ENCODE results near the gene LHFPL6. TPM values are rescaled to one million over a fixed set of nuclear protein-coding genes. Genes with fewer than 3 reads are reported as not detected.

Gene LHFPL6
- total RNA-seq, 2 donors from 2014 or later, result 0.53 to 2.8 TPM

DNA sequence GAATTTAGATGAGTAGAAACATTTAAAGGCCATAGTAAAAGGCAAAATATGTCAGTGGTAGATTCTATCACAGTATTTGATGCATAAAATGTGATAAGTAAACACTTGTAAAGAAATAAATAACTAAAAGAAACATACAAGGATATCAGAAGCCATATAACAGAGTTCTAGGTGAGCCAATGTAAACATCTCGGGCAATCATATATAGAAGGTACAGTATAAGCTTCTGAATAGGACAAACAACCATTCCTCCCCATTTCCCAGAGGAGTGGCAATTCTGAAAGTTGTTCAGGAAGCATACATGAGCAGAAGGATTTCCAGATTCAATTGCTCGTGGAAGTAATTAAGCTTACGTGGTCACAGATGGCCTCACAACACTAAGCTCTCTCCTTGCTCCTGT, 267.3 kb downstream of the LHFPL6 start:
- Mint-ChIP-seq H3K27ac (no peak overlapping the region), H3K36me3 (ENCODE audit: low read depth) (no peaks in the 10 kb centered on the region), H3K27me3 (ENCODE audit: insufficient read depth) (peaks cover 6% of the 10 kb centered on the region), H3K9me3 (peaks cover 14% of the 10 kb centered on the region), H3K4me3 (no peak overlapping the region), H3K4me1 (peaks cover 2% of the 10 kb centered on the region)
- Histone ChIP-seq H3K9ac (ENCODE audit: extremely low read depth, low read length, poor library complexity, severe bottlenecking) (no peak overlapping the region), H3K4me3 (ENCODE audit: low read length) (no peak overlapping the region), H3K4me1 (ENCODE audit: control insufficient read depth, insufficient read depth, low read length) (no peaks in the 10 kb centered on the region), H3K9me3 (ENCODE audit: control insufficient read depth, low read length) (peaks cover 1% of the 10 kb centered on the region), H3K27ac (ENCODE audit: low read depth, low read length) (no peak overlapping the region), H3K36me3 (ENCODE audit: control insufficient read depth, insufficient read depth, low read length) (no peaks in the 10 kb centered on the region), H3K27me3 (ENCODE audit: control insufficient read depth, insufficient read depth, low read length, poor library complexity, severe bottlenecking) (no peaks in the 10 kb centered on the region)
- DNase-seq, result no peak
- no peak for TF ChIP-seq CTCF (conservative IDR thresholded peaks at IDR 0.05)
- 90 to 92% methylated on average over 2 to 3 of the region's 3 CpGs for WGBS, 2 experiments (ENCODE audit: insufficient coverage in 1 of 2, insufficient read length in 1 of 2)

DNA sequence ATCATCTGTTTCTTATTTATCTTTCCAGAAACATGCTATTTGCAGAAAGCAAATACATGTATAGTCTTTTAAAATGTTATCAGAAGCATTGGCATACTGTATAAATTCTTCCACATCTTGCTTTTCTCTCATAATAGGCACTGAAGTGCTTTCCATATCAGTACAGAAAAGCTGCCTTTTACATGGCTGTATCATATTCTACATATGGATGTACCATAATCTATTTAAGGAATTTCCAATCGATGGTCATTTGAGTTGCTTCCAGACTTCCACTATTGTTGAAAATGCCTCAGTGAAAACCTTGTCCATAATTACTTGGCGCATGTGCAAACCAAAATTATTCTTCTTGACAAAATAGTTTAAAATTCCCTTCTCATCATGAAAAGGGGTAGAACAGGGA, 272.5 kb downstream of the LHFPL6 start:
- Mint-ChIP-seq H3K27ac (no peak overlapping the region), H3K27me3 (ENCODE audit: insufficient read depth) (peaks cover 6% of the 10 kb centered on the region), H3K4me3 (no peak overlapping the region), H3K4me1 (peaks cover under 1% of the 10 kb centered on the region), H3K36me3 (ENCODE audit: low read depth) (no peaks in the 10 kb centered on the region), H3K9me3 (peaks cover 17% of the 10 kb centered on the region)
- no peaks in the 10 kb centered on the region for H3K4me1 ChIP-seq (ENCODE audit: control insufficient read depth, insufficient read depth, low read length)
- no peak overlapping the region for H3K9ac ChIP-seq (ENCODE audit: extremely low read depth, low read length, poor library complexity, severe bottlenecking)
- TF ChIP-seq CTCF (conservative IDR thresholded peaks at IDR 0.05), result no peak
- H3K4me3 ChIP-seq (ENCODE audit: low read length), result no peak overlapping the region
- H3K27me3 ChIP-seq (ENCODE audit: control insufficient read depth, insufficient read depth, low read length, poor library complexity, severe bottlenecking), result no peaks in the 10 kb centered on the region
- no peak overlapping the region for H3K27ac ChIP-seq (ENCODE audit: low read depth, low read length)
- 92 to 100% methylated on average over 1 to 2 of the region's 2 CpGs for WGBS, 2 experiments (ENCODE audit: insufficient coverage in 1 of 2, insufficient read length in 1 of 2)
- H3K9me3 ChIP-seq (ENCODE audit: control insufficient read depth, low read length), result peaks cover 6% of the 10 kb centered on the region
- DNase-seq, result no peak
- no peaks in the 10 kb centered on the region for H3K36me3 ChIP-seq (ENCODE audit: control insufficient read depth, insufficient read depth, low read length)

GRCh38 chr13:39329182-39329639, 273.8 kb downstream of the LHFPL6 start:
- H3K9me3 ChIP-seq (ENCODE audit: control insufficient read depth, low read length), result peaks cover 6% of the 10 kb centered on the region
- DNase-seq, result peak; percentile 58
- H3K27ac ChIP-seq (ENCODE audit: low read depth, low read length), result no peak overlapping the region
- no peak overlapping the region for H3K27ac Mint-ChIP-seq
- peaks cover 6% of the 10 kb centered on the region for H3K27me3 Mint-ChIP-seq (ENCODE audit: insufficient read depth)
- peaks cover 3% of the 10 kb centered on the region for H3K4me1 Mint-ChIP-seq
- no peaks in the 10 kb centered on the region for H3K36me3 Mint-ChIP-seq (ENCODE audit: low read depth)
- H3K36me3 ChIP-seq (ENCODE audit: control insufficient read depth, insufficient read depth, low read length), result no peaks in the 10 kb centered on the region
- H3K9ac ChIP-seq (ENCODE audit: extremely low read depth, low read length, poor library complexity, severe bottlenecking), result no peak overlapping the region
- H3K9me3 Mint-ChIP-seq, result peaks cover 17% of the 10 kb centered on the region
- no peaks in the 10 kb centered on the region for H3K4me1 ChIP-seq (ENCODE audit: control insufficient read depth, insufficient read depth, low read length)
- no peaks in the 10 kb centered on the region for H3K27me3 ChIP-seq (ENCODE audit: control insufficient read depth, insufficient read depth, low read length, poor library complexity, severe bottlenecking)
- no peak for TF ChIP-seq CTCF (conservative IDR thresholded peaks at IDR 0.05)
- H3K4me3 ChIP-seq (ENCODE audit: low read length), result no peak overlapping the region
- no peak overlapping the region for H3K4me3 Mint-ChIP-seq
- 73 to 77% methylated on average over 4 to 5 of the region's 5 CpGs for WGBS, 2 experiments (ENCODE audit: insufficient coverage in 1 of 2, insufficient read length in 1 of 2)
